ENCODE data around the gene HOTAIR.

The HOTAIR gene

GRCh38 chr12:53982648-53983567, 8.2 kb upstream of the HOTAIR start:
- no peak for TF ChIP-seq CTCF (IDR thresholded peaks at IDR 0.05; ENCODE audit: extremely low read depth, missing control alignments)
- no peak for DNase-seq (ENCODE audit: low spot score)

GRCh38 chr12:53981634-53982565, 7.1 kb upstream of the HOTAIR start:
- TF ChIP-seq CTCF (IDR thresholded peaks at IDR 0.05; ENCODE audit: extremely low read depth, missing control alignments), result no peak
- no peak for DNase-seq (ENCODE audit: low spot score)

DNA sequence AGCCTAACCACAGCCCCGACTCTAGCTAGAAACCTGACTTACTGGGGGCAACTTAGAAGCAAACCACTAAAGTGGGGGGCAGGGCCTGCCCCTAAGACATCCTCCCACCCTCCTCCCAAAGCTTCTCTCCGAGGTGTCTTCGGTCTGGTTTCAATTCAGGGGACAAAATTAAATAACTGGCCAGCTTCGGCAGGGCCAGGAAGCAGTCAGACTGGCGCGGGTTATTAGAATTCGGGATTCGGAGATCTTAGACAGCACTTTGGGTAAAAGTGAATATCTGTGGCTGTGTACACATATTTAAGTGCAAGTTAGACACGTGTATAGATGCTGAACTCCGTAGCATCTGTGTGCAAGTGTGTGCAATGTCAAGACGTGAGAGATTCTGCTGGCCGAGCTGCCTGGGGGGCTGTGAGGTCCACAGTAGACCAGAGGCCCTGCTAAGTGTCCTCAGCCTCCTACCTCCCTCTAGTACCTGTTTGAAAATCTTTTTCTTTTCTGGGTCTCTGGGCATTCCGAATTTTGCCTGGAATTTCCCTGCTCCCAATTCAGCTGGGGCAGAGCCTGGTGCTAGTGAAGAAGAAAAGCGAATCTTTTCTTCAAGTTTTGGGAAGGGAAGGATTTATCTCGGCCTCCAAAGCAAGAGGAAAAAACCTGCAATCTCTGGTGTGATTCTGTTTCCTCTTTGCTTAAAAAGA, 6.2 kb upstream of the HOTAIR start:
- no peak for TF ChIP-seq CTCF (IDR thresholded peaks at IDR 0.05; ENCODE audit: extremely low read depth, missing control alignments)
- no peak for DNase-seq (ENCODE audit: low spot score)

DNA sequence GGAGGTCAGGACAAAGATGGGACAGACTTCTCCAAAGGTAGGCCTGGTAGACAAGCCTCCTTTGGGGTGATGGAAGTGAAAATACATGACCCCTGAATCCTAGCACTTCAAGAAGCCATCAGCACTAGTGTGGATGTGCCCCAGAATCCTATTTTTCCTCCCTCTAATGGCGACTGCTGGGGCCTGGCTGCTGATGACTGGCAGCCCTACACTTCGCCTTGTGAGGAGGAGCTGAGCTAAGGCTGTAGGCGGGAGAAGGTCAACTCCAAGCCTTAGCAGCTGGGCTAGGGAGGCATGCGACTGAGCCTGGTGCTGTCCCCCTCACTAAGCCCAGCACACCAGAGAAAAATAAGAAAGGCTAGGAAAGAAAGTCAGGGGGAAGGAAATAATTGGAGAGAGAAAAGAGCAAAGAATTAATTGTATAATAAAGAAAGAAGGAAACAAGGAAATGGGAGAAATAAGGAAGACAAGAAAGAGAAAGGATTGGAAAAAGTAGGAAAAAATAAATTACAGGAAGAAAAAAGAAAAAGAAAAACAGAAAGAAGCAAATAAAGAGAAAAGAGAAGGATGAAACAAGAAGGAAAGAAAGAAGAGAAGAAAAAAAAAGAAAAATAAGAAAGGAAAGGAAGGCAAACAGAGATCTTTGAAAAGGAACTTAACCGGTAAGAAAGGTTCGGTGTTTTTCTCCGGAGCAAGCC, 5.5 kb upstream of the HOTAIR start:
- TF ChIP-seq CTCF (IDR thresholded peaks at IDR 0.05; ENCODE audit: extremely low read depth, missing control alignments), result no peak
- DNase-seq (ENCODE audit: low spot score), result no peak

GRCh38 chr12:53978477-53979356, 4.0 kb upstream of the HOTAIR start:
- DNase-seq (ENCODE audit: low spot score), result no peak
- no peak for TF ChIP-seq CTCF (IDR thresholded peaks at IDR 0.05; ENCODE audit: extremely low read depth, missing control alignments)
